Uterus (tissue), 4 donors: Measurements from ENCODE around the gene FDX2. TPM values are rescaled to one million over a fixed set of nuclear protein-coding genes. Genes with fewer than 3 reads are reported as not detected.
A peak's percentile ranks its signal among the peaks of the same experiment; 100 is the strongest.

Source experiments
- DNase-seq, 2 donors: peaks; one replicate each; pipeline ENCODE4 v3.0.0-alpha.2; 2019 to 2020
- H3K27ac ChIP-seq, 2 donors: fragments of 200-600 bp; sonication (generic); 1 replicate in 1 of 2; 2 replicates in 1 of 2; pipeline ENCODE4 v1.5.1; 2016 to 2018
- H3K27me3 ChIP-seq, 2 donors: fragments of 200-600 bp; sonication (generic); one replicate each; pipeline ENCODE4 v1.5.1; 2018 to 2019; ENCODE audit warnings: control low read depth in 1 of 2
- H3K36me3 ChIP-seq, 2 donors: fragments of 200-600 bp; sonication (generic); one replicate each; pipeline ENCODE4 v1.5.1; 2019; ENCODE audit warnings: control low read depth in 1 of 2
- H3K4me1 ChIP-seq, 2 donors: fragments of 200-600 bp; sonication (generic); one replicate each; pipeline ENCODE4 v1.5.1; 2018 to 2019; ENCODE audit warnings: control low read depth in 1 of 2
- H3K4me3 ChIP-seq, 2 donors: fragments of 200-600 bp; sonication (generic); 1 replicate in 1 of 2; 2 replicates in 1 of 2; pipeline ENCODE4 v1.5.1; 2018 to 2019; ENCODE audit warnings: mild to moderate bottlenecking in 1 of 2
- H3K9me3 ChIP-seq, 2 donors: fragments of 200-600 bp; sonication (generic); one replicate each; pipeline ENCODE4 v1.5.1; 2019; ENCODE audit warnings: control low read depth in 1 of 2
- POLR2A ChIP-seq, 2 donors: fragments of 450-650 bp; IDR thresholded peaks; one replicate each; pipeline ENCODE4 v1.6.1; 2016; ENCODE audit warnings: antibody characterized with exemption in 2 of 2, mild to moderate bottlenecking in 1 of 2, moderate library complexity in 1 of 2
- intact Hi-C: fragments of 100-400 bp; cut with DNase I; formaldehyde crosslinking; loops from one replicate; pipeline ENCODE4 v1.15.1; 2023; ENCODE audit warnings: low total_unique reads
- total RNA-seq, 4 donors: library from RNA; depleted of rRNA in 3 of 4; stranded (reverse); fragments of >200 nt in 3 of 4; gene quantifications; one replicate each; pipeline versions ENCODE4 v1.1.0 to v1.2.4, GENCODE V29; 2014 to 2023
- TF ChIP-seq, protein P1 (sequence below), 4 experiments: fragments of 200-600 bp in 2 of 4; fragments of 450-650 bp in 2 of 4; sonication (generic) in 2 of 4; IDR thresholded peaks; one replicate each; pipeline ENCODE4 v1.5.1; 2016 to 2019; ENCODE audit warnings: antibody characterized with exemption in 4 of 4, mild to moderate bottlenecking in 2 of 4, moderate library complexity in 1 of 4
- donor health status: DM: yes; HTN: yes; CAD: no.

FDX2 gene
- total RNA-seq, 4 donors from 2014 or later, result 1.5 to 12.7 (median 4.9) TPM

DNA sequence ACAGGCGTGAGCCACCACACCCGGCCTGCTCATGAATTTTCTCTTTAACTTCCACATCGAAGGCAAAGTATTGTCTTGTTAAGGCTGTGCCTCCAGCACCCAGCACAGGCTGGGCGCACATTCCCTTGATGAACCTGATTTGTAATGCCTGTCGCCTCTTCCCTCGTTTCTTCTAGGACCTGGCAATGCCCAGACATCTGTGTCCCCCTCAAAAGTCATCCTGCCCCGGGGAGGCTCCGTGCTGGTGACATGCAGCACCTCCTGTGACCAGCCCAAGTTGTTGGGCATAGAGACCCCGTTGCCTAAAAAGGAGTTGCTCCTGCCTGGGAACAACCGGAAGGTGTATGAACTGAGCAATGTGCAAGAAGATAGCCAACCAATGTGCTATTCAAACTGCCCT, 41.2 kb downstream of the FDX2 start:
- no peak for TF ChIP-seq POLR2A (IDR thresholded peaks at IDR 0.05)
- TF ChIP-seq, protein P1, sequence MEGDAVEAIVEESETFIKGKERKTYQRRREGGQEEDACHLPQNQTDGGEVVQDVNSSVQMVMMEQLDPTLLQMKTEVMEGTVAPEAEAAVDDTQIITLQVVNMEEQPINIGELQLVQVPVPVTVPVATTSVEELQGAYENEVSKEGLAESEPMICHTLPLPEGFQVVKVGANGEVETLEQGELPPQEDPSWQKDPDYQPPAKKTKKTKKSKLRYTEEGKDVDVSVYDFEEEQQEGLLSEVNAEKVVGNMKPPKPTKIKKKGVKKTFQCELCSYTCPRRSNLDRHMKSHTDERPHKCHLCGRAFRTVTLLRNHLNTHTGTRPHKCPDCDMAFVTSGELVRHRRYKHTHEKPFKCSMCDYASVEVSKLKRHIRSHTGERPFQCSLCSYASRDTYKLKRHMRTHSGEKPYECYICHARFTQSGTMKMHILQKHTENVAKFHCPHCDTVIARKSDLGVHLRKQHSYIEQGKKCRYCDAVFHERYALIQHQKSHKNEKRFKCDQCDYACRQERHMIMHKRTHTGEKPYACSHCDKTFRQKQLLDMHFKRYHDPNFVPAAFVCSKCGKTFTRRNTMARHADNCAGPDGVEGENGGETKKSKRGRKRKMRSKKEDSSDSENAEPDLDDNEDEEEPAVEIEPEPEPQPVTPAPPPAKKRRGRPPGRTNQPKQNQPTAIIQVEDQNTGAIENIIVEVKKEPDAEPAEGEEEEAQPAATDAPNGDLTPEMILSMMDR (IDR thresholded peaks at IDR 0.05), result no peak
- Histone ChIP-seq H3K36me3 (no peaks in the 10 kb centered on the region), H3K27ac (no peak overlapping the region), H3K4me1 (no peaks in the 10 kb centered on the region), H3K9me3 (no peaks in the 10 kb centered on the region), H3K4me3 (no peak overlapping the region), H3K27me3 (peaks cover 0 to 6% of the 10 kb centered on the region in 2 donors)
- intact Hi-C loops, result no loop called here
- DNase-seq, result no peak

DNA sequence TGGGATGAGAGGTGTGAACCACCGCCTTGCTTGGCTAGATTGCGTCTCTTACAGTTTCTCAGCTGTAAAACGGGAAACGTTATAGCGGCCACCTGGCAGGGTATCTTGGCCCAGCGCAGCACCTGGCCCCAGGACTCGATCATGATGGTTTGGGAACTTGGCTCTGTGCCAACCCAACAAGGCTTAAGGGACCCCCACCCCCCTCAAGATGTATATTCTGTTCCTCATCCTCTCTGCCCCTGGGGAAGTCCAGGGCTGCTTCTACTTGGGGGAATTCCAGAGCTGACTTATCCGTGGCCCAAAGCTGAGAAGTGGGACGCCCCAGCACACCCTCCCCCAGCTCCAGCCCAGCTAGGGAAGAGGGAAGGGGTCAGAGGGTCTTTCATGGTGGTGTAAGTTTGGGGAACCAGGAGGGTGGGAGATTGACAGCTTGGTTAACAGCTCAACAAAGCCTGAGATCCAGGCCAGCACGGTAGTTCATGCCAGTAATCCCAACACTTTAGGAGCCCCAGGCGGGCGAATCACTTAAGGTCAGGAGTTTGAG, 44.2 kb downstream of the FDX2 start:
- no peak for TF ChIP-seq POLR2A (IDR thresholded peaks at IDR 0.05)
- TF ChIP-seq, protein P1 (IDR thresholded peaks at IDR 0.05), result no peak
- Histone ChIP-seq H3K27ac (peak overlapping the region; percentile 67 to 71), H3K27me3 (peaks cover 0 to 8% of the 10 kb centered on the region in 2 donors), H3K9me3 (no peaks in the 10 kb centered on the region), H3K36me3 (no peaks in the 10 kb centered on the region), H3K4me1 (no peaks in the 10 kb centered on the region), H3K4me3 (peak overlapping the region; percentile 11 to 31)
- intact Hi-C loops, result no loop called here
- no peak for DNase-seq

DNA sequence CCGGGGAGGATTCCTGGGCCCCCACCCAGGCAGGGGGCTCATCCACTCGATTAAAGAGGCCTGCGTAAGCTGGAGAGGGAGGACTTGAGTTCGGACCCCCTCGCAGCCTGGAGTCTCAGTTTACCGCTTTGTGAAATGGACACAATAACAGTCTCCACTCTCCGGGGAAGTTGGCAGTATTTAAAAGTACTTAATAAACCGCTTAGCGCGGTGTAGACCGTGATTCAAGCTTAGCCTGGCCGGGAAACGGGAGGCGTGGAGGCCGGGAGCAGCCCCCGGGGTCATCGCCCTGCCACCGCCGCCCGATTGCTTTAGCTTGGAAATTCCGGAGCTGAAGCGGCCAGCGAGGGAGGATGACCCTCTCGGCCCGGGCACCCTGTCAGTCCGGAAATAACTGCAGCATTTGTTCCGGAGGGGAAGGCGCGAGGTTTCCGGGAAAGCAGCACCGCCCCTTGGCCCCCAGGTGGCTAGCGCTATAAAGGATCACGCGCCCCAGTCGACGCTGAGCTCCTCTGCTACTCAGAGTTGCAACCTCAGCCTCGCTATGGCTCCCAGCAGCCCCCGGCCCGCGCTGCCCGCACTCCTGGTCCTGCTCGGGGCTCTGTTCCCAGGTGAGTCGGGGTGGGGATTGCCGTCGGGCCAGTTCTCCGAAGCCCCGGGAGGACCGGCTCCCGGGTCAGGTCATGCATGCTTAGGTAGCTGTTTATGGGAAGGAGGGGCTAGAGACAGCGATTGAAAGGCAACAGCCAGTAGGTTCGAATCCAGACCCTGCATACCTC, 45.0 kb downstream of the FDX2 start, which contains the start of gene ICAM1:
Gene ICAM1, plus strand, starts transcription at position 505 of the 779 bp plus-strand sequence. Its CDS starts 40 bp downstream, at position 545.
- peak; percentile 77 to 78 for DNase-seq
- H3K4me1 ChIP-seq, result no peaks in the 10 kb centered on the region

DNA sequence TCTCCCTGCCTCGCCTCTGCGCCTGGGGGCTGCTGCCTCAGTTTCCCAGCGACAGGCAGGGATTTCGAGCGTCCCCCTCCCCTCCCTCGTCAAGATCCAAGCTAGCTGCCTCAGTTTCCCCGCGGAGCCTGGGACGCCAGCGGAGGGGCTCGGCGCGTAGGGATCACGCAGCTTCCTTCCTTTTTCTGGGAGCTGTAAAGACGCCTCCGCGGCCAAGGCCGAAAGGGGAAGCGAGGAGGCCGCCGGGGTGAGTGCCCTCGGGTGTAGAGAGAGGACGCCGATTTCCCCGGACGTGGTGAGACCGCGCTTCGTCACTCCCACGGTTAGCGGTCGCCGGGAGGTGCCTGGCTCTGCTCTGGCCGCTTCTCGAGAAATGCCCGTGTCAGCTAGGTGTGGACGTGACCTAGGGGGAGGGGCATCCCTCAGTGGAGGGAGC, 45.6 kb downstream of the FDX2 start:
- H3K36me3 ChIP-seq, result no peaks in the 10 kb centered on the region
- peaks cover 0 to 8% of the 10 kb centered on the region in 2 donors for H3K27me3 ChIP-seq
- H3K9me3 ChIP-seq, result no peaks in the 10 kb centered on the region
- no peaks in the 10 kb centered on the region for H3K4me1 ChIP-seq
- intact Hi-C loops, result no loop called here
- H3K4me3 ChIP-seq, result peak overlapping the region; percentile 11 to 31
- peak; percentile 40 to 47 for DNase-seq
- no peak for TF ChIP-seq POLR2A (IDR thresholded peaks at IDR 0.05)
- TF ChIP-seq, protein P1 (IDR thresholded peaks at IDR 0.05), result no peak
- H3K27ac ChIP-seq, result peak overlapping the region; percentile 67 to 71

More for the DNA sequence above, 45.0 kb downstream of the FDX2 start, which contains the start of gene ICAM1:
- peak within 1 kb of the TSS; percentile 67 to 71 for H3K27ac ChIP-seq
- intact Hi-C loops, result no loop called here
- no peaks in the 10 kb centered on the region for H3K9me3 ChIP-seq
- no peaks in the 10 kb centered on the region for H3K36me3 ChIP-seq
- H3K27me3 ChIP-seq, result peaks cover 0 to 8% of the 10 kb centered on the region in 2 donors
- TF ChIP-seq, protein P1 (IDR thresholded peaks at IDR 0.05), result peak in 1 of 4 experiments; percentile 13
- TF ChIP-seq POLR2A (IDR thresholded peaks at IDR 0.05), result peak; percentile 36 to 40
- peak within 1 kb of the TSS; percentile 11 to 31 for H3K4me3 ChIP-seq
